GM19467 (cell line): ENCODE results near the gene DIAPH2.
"Not testable (repeated sequence)": the region's sequence is repeated elsewhere in the genome, so short reads cannot be mapped to it uniquely, and the experiment has no call there.

Experiments
- ATAC-seq: cut with Tn5 transposase; IDR thresholded peaks from one replicate; pipeline ENCODE4 v1.9.1; 2021; ENCODE audit warnings: mild to moderate bottlenecking, moderate library complexity; ENCODE audit not compliant: unreplicated experiment

The DIAPH2 gene

DNA sequence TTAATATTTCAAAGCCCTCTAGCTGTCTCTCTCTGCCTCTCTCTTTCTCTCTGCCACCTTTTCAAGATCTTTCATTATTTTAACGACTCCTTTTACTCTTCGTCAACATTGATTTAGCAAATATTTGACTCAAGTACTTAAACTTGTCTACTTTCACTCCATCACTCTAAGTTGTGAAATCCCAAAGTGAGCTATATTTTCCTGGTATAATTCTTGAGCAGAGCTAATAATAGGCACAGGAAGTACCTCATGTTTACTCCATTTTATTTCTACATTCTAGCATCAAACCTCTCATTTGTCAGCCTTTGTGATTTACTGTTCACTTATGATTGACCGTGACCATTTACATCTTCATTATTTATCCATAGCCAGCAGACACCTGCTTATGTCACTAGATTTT, 681.6 kb downstream of the DIAPH2 start:
- ATAC-seq: no peak

DNA sequence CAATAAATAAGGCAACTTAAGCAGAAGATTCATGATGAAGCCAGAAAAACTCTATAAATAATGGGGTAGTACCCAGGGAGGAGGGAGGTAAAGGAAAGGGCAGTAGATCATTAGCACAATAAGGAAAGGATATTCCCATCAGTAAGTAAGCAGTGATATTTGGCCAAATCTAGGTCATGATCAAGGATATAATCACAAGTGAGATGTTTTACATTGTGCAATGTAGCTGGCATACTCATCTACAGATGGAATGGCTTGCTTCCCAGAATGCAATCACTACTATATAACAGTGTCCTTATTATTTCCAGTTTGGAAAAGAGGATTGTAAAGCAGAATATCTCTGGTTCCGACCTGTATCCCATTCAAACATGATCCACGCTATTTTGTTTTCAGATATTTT, 682.5 kb downstream of the DIAPH2 start:
- ATAC-seq: no peak

DNA sequence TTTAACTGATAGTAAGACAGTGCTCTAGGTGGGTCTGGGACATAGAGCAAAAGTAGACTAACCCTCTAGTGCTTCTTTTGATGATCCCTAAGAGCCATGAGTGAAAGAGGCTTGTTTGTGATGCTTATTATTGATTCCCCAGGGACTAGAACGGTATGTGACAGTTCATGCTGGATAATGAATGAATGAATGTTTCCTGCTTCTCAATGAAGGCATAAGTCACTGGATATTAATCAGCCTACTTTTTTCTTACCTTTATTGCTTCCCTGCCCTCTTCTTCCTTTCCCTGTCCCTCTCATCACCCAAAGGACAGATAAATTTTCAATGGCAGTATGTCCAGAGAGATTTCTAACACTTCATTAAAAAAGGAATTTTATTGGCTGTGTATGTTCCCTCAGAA, 685.3 kb downstream of the DIAPH2 start:
- ATAC-seq: no peak

DNA sequence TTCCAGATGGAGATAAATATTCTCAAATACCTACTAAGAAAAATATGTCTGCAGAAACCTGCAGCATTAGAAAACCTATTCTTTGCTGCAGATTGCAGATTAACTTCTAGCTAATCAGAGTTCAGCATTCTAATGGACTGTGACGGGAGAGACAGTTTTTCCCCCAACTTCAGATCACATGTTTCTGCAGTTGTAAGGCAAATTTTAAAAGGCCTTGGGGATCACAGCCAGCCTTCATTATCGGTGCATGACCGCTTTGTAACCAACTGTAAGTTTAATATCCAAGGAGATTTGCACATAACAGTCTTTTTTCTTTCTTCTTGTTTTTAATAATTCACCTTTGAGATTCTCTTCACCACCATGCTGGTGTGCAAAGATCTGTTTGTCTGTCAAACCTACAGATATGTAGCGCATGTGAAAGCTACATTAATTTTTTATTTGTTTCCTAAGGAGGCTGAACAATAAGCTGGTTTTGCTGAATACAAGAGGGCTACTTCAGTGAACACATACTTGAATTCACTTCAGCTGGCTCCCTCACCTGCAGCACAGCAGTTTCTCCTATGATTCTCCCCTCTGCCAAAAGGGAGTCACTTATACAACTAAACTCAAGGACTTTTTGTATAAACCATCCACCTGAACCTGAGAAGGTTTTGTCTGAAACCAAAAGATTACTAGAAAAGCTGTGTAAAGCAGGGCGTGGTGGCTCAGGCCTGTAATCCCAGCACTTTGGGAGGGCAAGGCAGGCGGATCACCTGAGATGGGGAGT, 687.5 kb downstream of the DIAPH2 start:
- no peak for ATAC-seq

DNA sequence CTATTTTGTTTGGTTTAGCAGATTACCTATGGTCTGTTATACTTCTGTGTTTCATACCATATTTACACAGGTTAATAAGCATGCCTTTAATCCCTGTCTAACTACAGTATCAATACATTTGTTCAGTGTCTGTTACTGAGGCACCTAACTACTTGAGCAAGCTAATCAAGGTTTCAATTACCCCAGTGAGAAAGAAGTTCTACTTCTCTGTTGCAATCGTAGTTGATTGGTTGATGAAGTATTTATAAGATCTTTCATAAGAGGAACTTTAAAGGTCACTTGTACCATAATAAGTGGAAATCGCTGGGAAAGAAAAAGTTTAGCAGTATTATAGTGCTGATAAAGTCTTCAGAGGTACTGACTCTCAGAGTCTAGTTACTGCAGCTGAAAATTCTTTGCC, 689.6 kb downstream of the DIAPH2 start:
- no peak for ATAC-seq

DNA sequence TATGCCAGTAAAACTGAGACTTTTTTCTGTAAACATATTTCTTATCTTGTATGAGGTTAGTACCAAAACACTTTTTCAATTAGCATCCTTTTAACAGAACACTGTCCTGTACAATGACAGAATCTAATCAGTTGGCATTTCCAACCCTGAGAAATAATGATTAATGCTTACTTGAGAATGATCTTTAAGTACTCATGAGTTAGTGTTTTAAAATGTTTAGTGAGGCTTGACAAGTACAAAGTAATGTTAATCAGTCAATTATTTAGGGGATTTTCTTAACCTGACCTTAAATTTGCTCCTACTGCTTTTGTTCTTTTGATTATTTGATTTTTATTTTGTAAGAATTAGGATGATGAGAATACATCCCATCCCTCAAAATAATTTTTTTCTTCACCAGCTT, 695.6 kb downstream of the DIAPH2 start:
- ATAC-seq: no peak

DNA sequence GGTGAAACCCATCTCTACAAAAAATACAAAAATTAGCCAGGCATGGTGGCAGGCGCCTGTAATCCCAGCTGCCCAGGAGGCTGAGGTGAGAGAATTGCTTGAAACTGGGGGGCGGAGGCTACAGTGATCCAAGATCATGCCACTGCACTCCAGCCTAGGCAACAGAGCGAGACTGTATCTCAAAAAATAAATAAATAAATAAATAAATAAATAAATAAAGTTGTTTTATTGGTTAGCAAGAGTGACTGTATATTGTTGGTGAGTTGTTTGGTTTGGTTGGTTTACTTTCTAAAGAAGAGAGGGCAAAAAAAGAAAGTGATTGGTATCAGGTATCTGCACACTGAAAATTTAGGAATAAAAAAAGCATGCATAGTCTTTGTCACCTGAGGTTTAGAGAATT, 700.0 kb downstream of the DIAPH2 start:
- ATAC-seq: no peak

DNA sequence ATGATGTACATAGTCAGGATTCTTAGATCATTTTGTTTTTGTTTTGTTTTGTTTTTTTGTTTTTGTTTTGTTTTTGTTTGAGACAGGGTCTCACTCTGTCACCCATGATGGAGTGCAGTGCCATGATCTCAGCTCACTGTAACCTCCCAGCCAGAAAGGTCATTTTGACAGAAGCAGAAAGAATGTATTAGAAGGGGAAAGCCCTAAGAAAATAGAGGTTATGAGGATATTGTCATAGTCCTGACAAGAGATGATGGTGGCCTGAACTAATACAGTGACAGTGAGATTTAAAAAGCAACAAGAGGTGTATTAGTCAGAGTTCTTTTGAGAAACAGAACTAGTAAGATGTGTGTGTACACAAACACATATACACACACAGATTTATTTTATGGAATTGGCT, 702.4 kb downstream of the DIAPH2 start:
- ATAC-seq: no peak

DNA sequence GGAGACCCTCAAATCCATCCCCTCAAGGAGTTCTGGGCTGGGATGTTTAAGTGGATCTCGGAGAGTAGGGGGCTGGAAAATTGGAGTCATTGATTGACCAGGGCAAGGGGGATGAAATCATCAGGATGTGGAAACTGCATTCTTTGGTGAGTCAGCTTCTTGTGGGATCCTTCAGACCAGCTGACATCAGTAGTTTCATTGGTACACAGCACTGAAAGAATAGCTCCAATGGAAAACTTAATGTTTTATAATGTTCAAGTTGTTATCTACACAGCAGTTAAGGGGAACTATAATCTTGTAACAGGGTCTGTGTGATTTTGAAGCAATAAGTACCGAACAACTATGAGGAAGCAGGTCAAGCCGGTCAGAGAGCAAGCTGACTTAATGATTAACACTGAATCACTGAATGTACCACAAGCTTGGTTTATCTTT, 705.1 kb downstream of the DIAPH2 start:
- no peak for ATAC-seq

DNA sequence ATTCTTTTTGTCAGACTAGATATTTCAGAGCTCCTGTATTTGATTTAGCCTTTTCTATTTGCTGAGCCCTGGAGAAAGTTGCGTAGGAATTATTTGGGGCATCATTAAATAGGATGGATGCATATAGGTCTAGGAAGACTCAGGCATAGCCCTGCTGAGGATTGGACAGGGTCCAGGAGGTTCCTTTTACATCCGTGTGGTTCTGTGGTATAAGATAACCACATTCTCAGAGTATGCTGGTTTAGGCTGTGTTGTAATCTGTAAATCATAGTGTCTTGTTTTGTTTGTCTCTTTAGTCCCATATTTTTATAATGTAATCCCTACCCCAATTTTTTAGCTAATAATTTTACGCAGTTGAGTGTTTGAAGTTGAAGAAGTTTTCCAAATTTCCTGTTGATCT, 712.7 kb downstream of the DIAPH2 start:
- no peak for ATAC-seq

DNA sequence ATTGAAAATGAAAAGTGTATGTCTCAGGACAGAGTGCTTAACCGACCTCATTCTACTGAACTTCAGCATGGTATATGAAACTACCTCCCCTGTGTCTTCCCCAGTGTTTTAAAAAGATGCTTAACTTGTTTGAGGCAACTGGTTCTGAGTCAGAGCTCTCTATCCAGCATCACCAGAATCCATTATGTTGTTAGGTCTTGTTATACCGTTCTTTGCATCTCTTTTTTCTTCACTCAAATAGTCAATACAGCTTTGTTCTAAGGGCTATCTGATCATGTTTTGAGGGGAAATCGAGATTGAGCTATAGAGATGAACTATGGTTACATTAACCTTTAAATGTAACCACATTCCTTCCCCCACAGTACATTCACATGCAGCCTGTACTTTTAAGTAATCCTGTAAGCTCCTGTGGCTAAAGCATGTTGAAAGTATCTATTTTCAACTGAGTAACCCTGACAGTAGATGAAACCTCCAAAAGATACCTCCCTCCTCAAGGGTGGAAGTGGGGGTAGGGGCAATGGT, 713.4 kb downstream of the DIAPH2 start:
- ATAC-seq: no peak

DNA sequence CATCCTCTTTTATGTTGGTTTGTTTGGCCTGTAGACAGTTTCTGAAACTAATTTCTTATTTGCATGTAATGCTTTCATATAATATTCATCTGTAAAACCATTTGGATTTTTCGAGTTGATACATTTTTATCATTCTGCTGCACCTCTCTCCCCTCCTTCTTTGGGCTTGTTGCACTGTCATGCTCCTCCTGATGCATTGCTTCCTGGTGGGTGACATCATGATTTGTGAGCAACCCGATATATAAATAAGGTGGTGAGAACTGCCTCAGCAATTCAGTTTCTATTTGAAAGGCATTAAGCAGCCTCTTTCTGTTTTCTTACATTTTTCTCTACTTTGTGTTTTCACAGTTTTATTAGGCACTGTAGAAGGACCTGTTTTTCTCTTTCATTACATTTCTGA, 714.8 kb downstream of the DIAPH2 start:
- ATAC-seq: peak; percentile 46

DNA sequence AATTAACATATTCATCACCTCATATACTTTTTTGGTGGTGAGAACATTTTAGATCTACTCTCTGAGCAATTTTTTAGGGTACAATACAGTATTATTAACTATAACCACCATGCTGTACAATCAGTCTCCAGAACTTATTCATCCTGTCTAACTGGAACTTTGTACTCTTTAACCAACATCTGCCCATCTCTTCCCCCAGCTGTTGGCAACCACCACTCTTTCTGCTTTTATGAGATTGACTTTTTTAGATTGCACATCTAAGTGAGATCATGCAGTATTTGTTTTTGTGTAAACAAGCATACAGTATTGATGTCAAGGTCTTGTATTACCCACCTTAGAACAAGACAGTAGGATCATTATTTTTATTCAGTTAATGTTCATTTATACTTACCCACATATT, 715.9 kb downstream of the DIAPH2 start:
- no peak for ATAC-seq

DNA sequence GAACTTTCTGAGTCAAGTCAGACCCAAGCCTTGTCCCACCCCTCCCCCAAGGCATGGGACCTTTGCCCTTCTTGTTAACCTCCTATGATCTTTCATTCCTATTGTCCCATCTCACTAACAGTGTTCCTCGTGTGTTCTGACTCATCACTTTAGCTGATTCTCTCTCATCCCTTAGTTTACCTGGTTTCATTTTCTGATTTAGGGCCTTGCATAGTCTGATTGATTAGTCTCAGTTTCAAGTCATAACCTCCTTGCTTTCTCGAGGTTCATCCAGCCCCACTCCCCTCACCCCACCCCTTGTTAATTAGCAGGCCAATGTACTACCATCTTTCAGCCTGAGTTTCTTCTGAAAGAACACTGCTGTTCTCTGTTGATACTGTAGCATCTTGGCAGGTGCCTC, 716.5 kb downstream of the DIAPH2 start:
- ATAC-seq: peak; percentile 49

DNA sequence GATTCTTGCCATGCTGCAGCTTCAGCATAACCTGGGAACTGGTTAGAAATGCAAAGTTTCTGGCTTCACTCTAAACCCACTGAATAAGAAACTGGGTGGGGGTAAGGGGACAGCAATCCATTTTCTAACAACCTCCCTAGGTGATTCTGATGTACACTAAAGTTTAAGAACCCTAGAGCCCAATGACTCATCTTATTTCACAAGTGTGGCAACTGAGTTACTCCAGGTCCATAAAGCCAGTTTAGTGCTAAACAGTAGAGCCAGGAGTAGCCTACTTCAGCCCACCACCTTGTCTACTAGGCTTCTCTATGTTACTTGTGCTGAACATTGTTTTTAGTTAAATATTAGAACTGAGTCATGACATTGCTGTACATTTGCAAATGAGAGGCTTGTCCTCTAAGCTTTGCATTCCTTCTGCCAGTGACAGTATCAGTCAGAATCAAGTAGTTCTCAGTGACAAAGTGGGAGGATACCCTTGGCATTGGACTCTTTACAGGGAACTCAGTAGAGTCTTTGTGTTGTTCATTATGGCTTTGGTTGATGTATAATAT, 717.0 kb downstream of the DIAPH2 start:
- ATAC-seq: peak; percentile 2

DNA sequence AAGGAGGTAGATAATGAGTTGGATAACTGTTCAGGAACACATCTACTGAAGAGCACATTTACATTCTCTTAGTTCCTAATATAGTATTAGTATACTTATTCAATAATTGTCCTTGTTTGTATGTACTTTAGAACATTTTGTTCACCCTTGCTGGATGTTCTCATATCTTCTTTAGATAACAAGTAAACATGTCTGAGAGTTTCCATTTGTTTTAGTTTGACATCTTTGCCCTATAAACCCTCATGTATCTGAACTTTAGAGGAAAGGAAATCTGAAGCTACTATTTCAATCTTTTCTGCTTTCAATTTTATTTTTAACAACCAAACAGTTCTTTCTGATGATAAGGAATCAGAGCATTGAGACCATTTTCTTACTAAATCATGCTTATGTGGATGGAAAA, 717.7 kb downstream of the DIAPH2 start:
- no peak for ATAC-seq

DNA sequence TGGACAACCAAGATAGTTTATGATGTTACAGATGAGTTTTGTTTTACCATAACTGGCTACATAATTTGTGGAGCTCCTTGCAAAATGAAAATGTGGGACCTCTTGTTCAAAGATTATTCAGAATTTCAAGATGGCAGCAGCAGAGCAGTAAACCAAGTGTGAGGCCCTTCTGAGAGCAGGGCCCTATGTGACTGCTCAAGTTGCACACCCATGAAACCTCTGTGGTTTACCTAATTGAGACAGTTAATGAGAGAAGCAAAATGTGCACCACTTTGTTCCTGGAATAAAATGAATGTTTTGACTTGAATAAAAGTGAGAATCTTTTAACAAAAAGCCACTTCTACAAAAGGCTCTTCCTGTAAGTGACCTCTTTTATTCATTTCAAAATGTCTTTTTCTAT, 718.3 kb downstream of the DIAPH2 start:
- no peak for ATAC-seq

DNA sequence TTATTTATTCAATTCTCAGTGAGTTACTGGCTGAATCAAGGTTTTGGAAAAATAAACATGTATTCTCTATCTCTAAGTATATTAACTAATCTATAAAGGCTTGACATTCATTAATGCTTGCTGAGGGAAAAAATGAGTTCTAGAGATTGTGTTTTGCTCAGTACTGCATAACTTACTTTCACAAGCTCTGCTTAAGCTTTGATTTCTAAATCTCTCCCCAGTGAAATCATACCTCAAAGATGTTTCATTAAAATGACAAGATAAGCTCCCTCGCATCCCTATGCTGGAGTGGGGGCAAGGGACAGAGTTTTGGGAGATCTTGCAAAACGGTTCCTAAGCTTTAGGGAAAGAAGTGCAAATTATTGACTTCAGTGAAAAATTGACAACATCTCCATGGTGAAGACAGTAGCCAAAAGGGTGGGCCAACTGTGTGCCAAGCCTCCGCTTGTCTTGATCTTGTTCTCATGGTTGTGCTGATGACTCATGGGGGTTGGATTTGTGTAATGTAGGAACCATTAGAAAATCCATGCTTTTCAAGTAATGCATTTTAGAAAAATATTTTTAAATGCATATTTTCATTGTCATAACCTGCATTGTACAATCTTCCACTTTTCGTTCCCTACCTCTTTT, 720.5 kb downstream of the DIAPH2 start:
- ATAC-seq: no peak

DNA sequence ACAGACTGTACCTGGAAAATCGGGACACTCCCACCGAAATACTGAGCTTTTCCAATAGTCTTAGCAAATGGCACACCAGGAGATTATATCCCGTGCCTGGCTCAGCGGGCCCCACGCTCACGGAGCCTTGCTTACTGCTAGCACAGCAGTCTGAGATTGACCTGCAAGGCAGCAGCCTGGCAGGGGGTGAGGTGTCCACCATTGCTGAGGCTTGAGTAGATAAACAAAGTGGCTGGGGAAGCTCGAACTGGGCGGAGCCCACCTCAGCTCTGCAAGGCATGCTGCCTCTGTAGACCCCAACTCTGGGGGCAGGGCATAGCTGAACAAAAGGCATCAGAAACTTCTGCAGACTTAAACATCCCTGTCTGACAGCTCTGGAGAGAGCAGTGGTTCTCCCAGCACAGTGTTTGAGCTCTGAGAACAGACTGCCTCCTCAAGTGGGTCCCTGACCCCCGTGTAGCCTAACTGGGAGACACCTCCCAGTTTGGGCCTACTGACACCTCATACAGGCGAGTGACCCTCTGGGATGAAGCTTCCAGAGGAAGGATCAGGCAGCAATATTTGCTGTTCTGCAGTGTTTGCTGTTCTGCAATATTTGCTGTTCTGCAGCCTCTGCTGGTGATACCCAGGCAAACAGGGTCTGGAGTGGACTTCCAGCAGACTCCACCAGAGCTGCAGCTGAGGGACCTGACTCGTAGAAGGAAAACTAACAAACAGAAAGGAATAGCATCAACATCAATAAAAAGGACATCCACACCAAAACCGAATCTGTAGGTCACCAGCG, 725.2 kb downstream of the DIAPH2 start:
- ATAC-seq: not testable (repeated sequence)

DNA sequence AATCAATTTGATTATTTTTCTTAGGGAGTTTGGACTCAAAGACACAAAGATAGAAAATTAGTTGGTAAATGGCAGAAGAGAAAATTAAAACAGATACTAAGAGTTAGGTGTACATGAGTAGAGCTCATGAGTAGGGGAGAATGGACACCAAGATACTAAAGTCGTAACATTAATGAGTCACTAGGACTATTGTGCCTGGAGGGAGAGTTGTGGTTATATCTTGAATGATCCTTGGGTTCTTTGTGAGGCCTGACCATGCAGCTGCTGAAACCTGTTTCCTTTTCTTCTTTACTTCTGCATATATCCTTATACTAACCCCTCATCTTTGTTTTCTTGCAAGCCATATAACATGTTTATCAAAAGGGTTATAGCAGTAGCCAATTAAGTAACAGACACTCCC, 731.8 kb downstream of the DIAPH2 start:
- ATAC-seq: no peak

DNA sequence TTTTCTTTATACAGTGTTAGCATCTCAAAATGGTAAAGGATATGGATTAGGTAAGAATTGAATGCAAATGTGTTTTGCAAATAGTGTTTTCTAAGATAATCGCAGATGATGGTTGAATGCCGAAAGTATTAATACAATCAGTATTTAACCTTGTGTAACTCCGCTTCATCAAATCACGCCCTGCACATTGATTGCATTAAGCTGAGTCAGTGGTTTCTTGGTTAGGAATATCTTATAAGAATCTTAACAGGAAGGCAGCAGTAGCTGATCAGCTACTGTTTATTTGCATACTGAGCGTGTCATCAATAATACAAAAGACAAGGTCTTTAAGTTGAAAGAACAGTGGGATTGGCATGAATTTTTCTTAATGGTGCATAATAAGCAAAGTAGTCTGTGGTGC, 744.5 kb downstream of the DIAPH2 start:
- ATAC-seq: no peak
